B cell (primary cell): ENCODE results near the gene RAB3C. TPM values are rescaled to one million over a fixed set of nuclear protein-coding genes. Genes with fewer than 3 reads are reported as not detected.

Experiments used
- ATAC-seq: fragments of 200-7000 bp; cut with Tn5 transposase; one replicate; pipeline ENCODE4 v1.10.0; 2021; ENCODE audit warnings: low read depth, mild to moderate bottlenecking, moderate number of reproducible peaks, moderate library complexity
- CTCF ChIA-PET: fragments of 350-600 bp; sonication (Branson Sonifier 250); formaldehyde crosslinking; loops from one replicate; lab custom pipeline; 2021; ENCODE audit warnings: antibody characterized with exemption, inconsistent platforms; lab: Charles Lee
- POLR2A ChIA-PET: fragments of 350-600 bp; sonication (Branson Sonifier 250); formaldehyde crosslinking; loops from one replicate; lab custom pipeline; 2021; ENCODE audit warnings: antibody characterized with exemption; lab: Charles Lee
- DNase-seq: peaks from one replicate; pipeline ENCODE4 v3.0.0; 2013
- H2AFZ ChIP-seq: 2 replicates; pipeline ENCODE4 v1.6.1; 2012; ENCODE audit warnings: mild to moderate bottlenecking, low read depth, low read length; ENCODE audit not compliant: insufficient read depth, poor library complexity, severe bottlenecking
- H3K27ac ChIP-seq, 2 donors: 1 replicate in 1 of 2; 2 replicates in 1 of 2; pipeline ENCODE4 v1.5.1; 2012 to 2013; ENCODE audit warnings: low read length in 2 of 2, mild to moderate bottlenecking in 2 of 2, moderate library complexity in 1 of 2
- H3K27me3 ChIP-seq, 4 experiments: fragments of 200-600 bp in 1 of 4; sonication (generic) in 1 of 4; replicated peaks in 1 of 4; 1 replicate in 2 of 4; 2 replicates in 2 of 4; pipeline versions ENCODE4 v1.6.1 to v1.7.0; 2013 to 2016; ENCODE audit warnings: low read length in 3 of 4, mild to moderate bottlenecking in 2 of 4, mixed read lengths in 1 of 4, moderate library complexity in 1 of 4; ENCODE audit not compliant: insufficient read depth in 4 of 4, control insufficient read depth in 3 of 4; ENCODE audit errors: control extremely low read depth in 1 of 4
- H3K36me3 ChIP-seq, 2 experiments: replicated peaks in 1 of 2; 1 replicate in 1 of 2; 2 replicates in 1 of 2; pipeline versions ENCODE4 v1.6.1 to v1.7.1; 2013; ENCODE audit warnings: low read length in 1 of 2; ENCODE audit not compliant: insufficient read depth in 2 of 2, control insufficient read depth in 1 of 2; ENCODE audit errors: control extremely low read depth in 1 of 2, extremely low read depth in 1 of 2
- H3K4me1 ChIP-seq, 2 donors: fragments of 200-600 bp in 1 of 2; sonication (generic) in 1 of 2; 1 replicate in 1 of 2; 2 replicates in 1 of 2; pipeline versions ENCODE4 v1.5.1 to v1.6.1; 2013 to 2017; ENCODE audit warnings: low read length in 2 of 2; ENCODE audit not compliant: control insufficient read depth in 2 of 2, insufficient read depth in 2 of 2
- H3K4me2 ChIP-seq: replicated peaks from 2 replicates; pipeline ENCODE3; 2012; ENCODE audit warnings: mild to moderate bottlenecking, low read depth, low read length; ENCODE audit not compliant: poor library complexity, severe bottlenecking
- H3K4me3 ChIP-seq, 5 experiments: fragments of 200-600 bp in 1 of 5; sonication (generic) in 1 of 5; 1 replicate in 3 of 5; 2 replicates in 2 of 5; pipeline versions ENCODE4 v1.5.1 to v1.7.0; 2011 to 2016; ENCODE audit warnings: low read length in 4 of 5, mild to moderate bottlenecking in 4 of 5, low read depth in 2 of 5, control low read depth in 1 of 5, moderate library complexity in 1 of 5; ENCODE audit not compliant: insufficient read depth in 1 of 5; ENCODE audit errors: control extremely low read depth in 1 of 5, extremely low read depth in 1 of 5
- H3K79me2 ChIP-seq: fragments of 200-600 bp; sonication (generic); one replicate; pipeline ENCODE4 v1.6.0; 2016; ENCODE audit warnings: low read length; ENCODE audit not compliant: control insufficient read depth, insufficient read depth
- H3K9ac ChIP-seq: fragments of 200-600 bp; sonication (generic); 2 replicates; pipeline ENCODE4 v1.6.1; 2017; ENCODE audit warnings: mild to moderate bottlenecking, low read length, moderate library complexity
- H3K9me3 ChIP-seq, 3 donors: one replicate each; pipeline versions ENCODE4 v1.6.1 to v1.7.1; 2013; ENCODE audit warnings: low read length in 2 of 3; ENCODE audit not compliant: control insufficient read depth in 2 of 3, insufficient read depth in 1 of 3; ENCODE audit errors: control extremely low read depth in 1 of 3
- H4K20me1 ChIP-seq: 2 replicates; pipeline ENCODE4 v1.6.0; 2012; ENCODE audit warnings: mild to moderate bottlenecking, low read length; ENCODE audit not compliant: insufficient read depth, control insufficient read depth, poor library complexity, severe bottlenecking
- H3K27ac Mint-ChIP-seq: one replicate; pipeline ENCODE4 v1.8.0; 2021; ENCODE audit warnings: mixed read lengths
- H3K27me3 Mint-ChIP-seq: one replicate; pipeline ENCODE4 v1.8.0; 2021; ENCODE audit warnings: mixed read lengths
- H3K4me1 Mint-ChIP-seq: one replicate; pipeline ENCODE4 v1.8.0; 2021; ENCODE audit warnings: mixed read lengths
- H3K4me3 Mint-ChIP-seq: one replicate; pipeline ENCODE4 v1.8.0; 2021; ENCODE audit warnings: mixed read lengths
- H3K9me3 Mint-ChIP-seq: one replicate; pipeline ENCODE4 v1.8.0; 2022; ENCODE audit warnings: mixed read lengths; ENCODE audit not compliant: insufficient read depth
- CTCF ChIP-seq: fragments of 200-600 bp; IDR thresholded peaks from one replicate; pipeline ENCODE4 v1.8.0; 2022; ENCODE audit warnings: antibody characterized with exemption, mild to moderate bottlenecking
- EZH2 ChIP-seq: IDR thresholded peaks from 2 replicates; pipeline ENCODE4 v1.6.1; 2012; ENCODE audit warnings: borderline replicate concordance, low read depth, mild to moderate bottlenecking, moderate library complexity, low read length; ENCODE audit not compliant: insufficient read depth, poor library complexity, severe bottlenecking
- WGBS: methylation state at CpG from one replicate; pipeline ENCODE4 v1.1.5; 2013; ENCODE audit warnings: missing lambda C conversion rate; ENCODE audit not compliant: insufficient coverage; 5-methylcytosine and 5-hydroxymethylcytosine counted together
- intact Hi-C: fragments of 100-400 bp; cut with micrococcal nuclease; formaldehyde crosslinking; loops from one replicate; pipeline ENCODE4 v1.10.0; 2022
- polyA plus RNA-seq: library from polyadenylated mRNA; depleted of rRNA; stranded (reverse); fragments of >200 nt; gene quantifications from 2 replicates; pipeline ENCODE4 v1.2.3, GENCODE V29; 2012
- total RNA-seq, 2 donors: library from RNA; stranded (reverse); fragments of 120-200 nt in 1 of 2; gene quantifications; 1 replicate in 1 of 2; 2 replicates in 1 of 2; pipeline versions ENCODE4 v1.2.3 to v1.2.4, GENCODE V29; 2013 to 2022

RAB3C gene
- total and polyA plus RNA-seq, 2 donors (not counting 1 experiment from before 2014, with no cell fraction given) = 0.20 to 0.58 TPM

GRCh38 chr5:58842852-58843251 lies 260.0 kb downstream of the RAB3C start:
- H4K20me1 ChIP-seq = no peaks in the 10 kb centered on the region
- peaks cover 2% of the 10 kb centered on the region for H3K9me3 Mint-ChIP-seq
- no peaks in the 10 kb centered on the region for H3K79me2 ChIP-seq
- DNase-seq = no peak
- H3K9me3 ChIP-seq = peaks cover 4 to 15% (median 15%) of the 10 kb centered on the region in 3 donors
- H2AFZ ChIP-seq = no peak overlapping the region
- H3K27ac Mint-ChIP-seq = no peak overlapping the region
- H3K4me1 Mint-ChIP-seq = no peaks in the 10 kb centered on the region
- peaks cover 0 to 4% (median 0%) of the 10 kb centered on the region in 4 experiments for H3K27me3 ChIP-seq
- no peaks in the 10 kb centered on the region for H3K4me1 ChIP-seq
- TF ChIP-seq EZH2 (no peak), CTCF (no peak)
- no peak for ATAC-seq
- no peaks in the 10 kb centered on the region for H3K27me3 Mint-ChIP-seq
- CTCF ChIA-PET = interaction anchor here (1.0 kb wide), 1 partner anchor 43 kb away, joined by 3 read pairs; no protein-coding TSS in a partner anchor
- POLR2A ChIA-PET = no interaction called here
- H3K4me3 ChIP-seq = no peak overlapping the region
- H3K36me3 ChIP-seq = no peaks in the 10 kb centered on the region
- no CpG with 5 or more reads among the region's 2 CpGs for WGBS
- H3K4me2 ChIP-seq = no peak overlapping the region
- no peak overlapping the region for H3K9ac ChIP-seq
- no peak overlapping the region for H3K27ac ChIP-seq
- no peak overlapping the region for H3K4me3 Mint-ChIP-seq
- intact Hi-C loops = no loop called here

GRCh38 chr5:58844395-58844794 lies 261.5 kb downstream of the RAB3C start:
- H3K27me3 Mint-ChIP-seq = no peaks in the 10 kb centered on the region
- DNase-seq = no peak
- Histone ChIP-seq H3K4me2 (no peak overlapping the region), H4K20me1 (no peaks in the 10 kb centered on the region), H3K4me1 (no peaks in the 10 kb centered on the region), H2AFZ (no peak overlapping the region), H3K27ac (no peak overlapping the region), H3K9ac (no peak overlapping the region), H3K79me2 (no peaks in the 10 kb centered on the region), H3K9me3 (peaks cover 4 to 14% (median 12%) of the 10 kb centered on the region in 3 donors), H3K4me3 (no peak overlapping the region), H3K27me3 (peaks cover 0 to 4% (median 0%) of the 10 kb centered on the region in 4 experiments), H3K36me3 (no peaks in the 10 kb centered on the region)
- intact Hi-C loops = no loop called here
- TF ChIP-seq CTCF = no peak
- TF ChIP-seq EZH2 = no peak
- no peaks in the 10 kb centered on the region for H3K4me1 Mint-ChIP-seq
- CTCF ChIA-PET = no interaction called here
- H3K9me3 Mint-ChIP-seq = no peaks in the 10 kb centered on the region
- POLR2A ChIA-PET = no interaction called here
- no peak overlapping the region for H3K4me3 Mint-ChIP-seq
- no peak for ATAC-seq
- WGBS = 50% methylated on average over 1 of the region's 2 CpGs
- H3K27ac Mint-ChIP-seq = no peak overlapping the region
